ENCODE measurements around the gene SPATS2.
"Not testable (repeated sequence)": the region's sequence is repeated elsewhere in the genome, so short reads cannot be mapped to it uniquely, and the experiment has no call there.

Gene SPATS2

GRCh38 chr12:49368240-49368600 lies 958 bp downstream of the SPATS2 start:
- peak overlapping the region; percentile 71 to 92 for H3K9ac ChIP-seq (ENCODE audit: low read depth in 1 of 2, low read length in 2 of 2)
- peak overlapping the region in 1 of 2 donors; percentile 85 for H3K27ac ChIP-seq (ENCODE audit: low read depth in 2 of 2, low read length in 2 of 2)
- H3K27me3 ChIP-seq (ENCODE audit: control insufficient read depth in 2 of 2, insufficient read depth in 2 of 2, low read length in 2 of 2), result no peaks in the 10 kb centered on the region
- H3K4me3 ChIP-seq (ENCODE audit: low read length in 2 of 2), result peak overlapping the region; percentile 83 to 87
- H3K36me3 ChIP-seq (ENCODE audit: control insufficient read depth in 2 of 2, insufficient read depth in 2 of 2, low read length in 2 of 2), result no peaks in the 10 kb centered on the region
- no peaks in the 10 kb centered on the region for H3K9me3 ChIP-seq (ENCODE audit: control insufficient read depth in 2 of 2, low read length in 2 of 2)
- peaks cover 3 to 8% of the 10 kb centered on the region in 2 donors for H3K4me1 ChIP-seq (ENCODE audit: control insufficient read depth in 2 of 2, insufficient read depth in 2 of 2, low read length in 2 of 2)

GRCh38 chr12:49369411-49370145 lies 2.3 kb downstream of the SPATS2 start:
- Histone ChIP-seq H3K4me3 (ENCODE audit: low read length in 2 of 2) (peak overlapping the region in 1 of 2 donors; percentile 32), H3K36me3 (ENCODE audit: control insufficient read depth in 2 of 2, insufficient read depth in 2 of 2, low read length in 2 of 2) (peaks cover 0 to 2% of the 10 kb centered on the region in 2 donors), H3K27me3 (ENCODE audit: control insufficient read depth in 2 of 2, insufficient read depth in 2 of 2, low read length in 2 of 2) (no peaks in the 10 kb centered on the region), H3K4me1 (ENCODE audit: control insufficient read depth in 2 of 2, insufficient read depth in 2 of 2, low read length in 2 of 2) (peaks cover 3 to 8% of the 10 kb centered on the region in 2 donors), H3K9ac (ENCODE audit: low read depth in 1 of 2, low read length in 2 of 2) (no peak overlapping the region), H3K27ac (ENCODE audit: low read depth in 2 of 2, low read length in 2 of 2) (peak overlapping the region in 1 of 2 donors; percentile 1), H3K9me3 (ENCODE audit: control insufficient read depth in 2 of 2, low read length in 2 of 2) (no peaks in the 10 kb centered on the region)

- no peaks in the 10 kb centered on the region for H3K9me3 ChIP-seq (ENCODE audit: control insufficient read depth in 2 of 2, low read length in 2 of 2)
- H3K27ac ChIP-seq (ENCODE audit: low read depth in 2 of 2, low read length in 2 of 2), result no peak overlapping the region
- H3K27me3 ChIP-seq (ENCODE audit: control insufficient read depth in 2 of 2, insufficient read depth in 2 of 2, low read length in 2 of 2), result no peaks in the 10 kb centered on the region
- peaks cover 3 to 8% of the 10 kb centered on the region in 2 donors for H3K4me1 ChIP-seq (ENCODE audit: control insufficient read depth in 2 of 2, insufficient read depth in 2 of 2, low read length in 2 of 2)
- peaks cover 0 to 2% of the 10 kb centered on the region in 2 donors for H3K36me3 ChIP-seq (ENCODE audit: control insufficient read depth in 2 of 2, insufficient read depth in 2 of 2, low read length in 2 of 2)
- H3K4me3 ChIP-seq (ENCODE audit: low read length in 2 of 2), result no peak overlapping the region
- no peak overlapping the region for H3K9ac ChIP-seq (ENCODE audit: low read depth in 1 of 2, low read length in 2 of 2)
Observed at GRCh38 chr12:49370539-49370938, 3.3 kb downstream of the SPATS2 start.

- Histone ChIP-seq H3K27me3 (ENCODE audit: control insufficient read depth in 2 of 2, insufficient read depth in 2 of 2, low read length in 2 of 2) (no peaks in the 10 kb centered on the region), H3K36me3 (ENCODE audit: control insufficient read depth in 2 of 2, insufficient read depth in 2 of 2, low read length in 2 of 2) (peaks cover 0 to 2% of the 10 kb centered on the region in 2 donors), H3K4me1 (ENCODE audit: control insufficient read depth in 2 of 2, insufficient read depth in 2 of 2, low read length in 2 of 2) (no peaks in the 10 kb centered on the region), H3K9me3 (ENCODE audit: control insufficient read depth in 2 of 2, low read length in 2 of 2) (no peaks in the 10 kb centered on the region), H3K4me3 (ENCODE audit: low read length in 2 of 2) (no peak overlapping the region), H3K27ac (ENCODE audit: low read depth in 2 of 2, low read length in 2 of 2) (no peak overlapping the region), H3K9ac (ENCODE audit: low read depth in 1 of 2, low read length in 2 of 2) (no peak overlapping the region)
Observed at GRCh38 chr12:49375406-49375805, 8.1 kb downstream of the SPATS2 start.

GRCh38 chr12:49377386-49377785 lies 10.1 kb downstream of the SPATS2 start:
- no peaks in the 10 kb centered on the region for H3K9me3 ChIP-seq (ENCODE audit: control insufficient read depth in 2 of 2, low read length in 2 of 2)
- no peak overlapping the region for H3K27ac ChIP-seq (ENCODE audit: low read depth in 2 of 2, low read length in 2 of 2)
- no peaks in the 10 kb centered on the region for H3K27me3 ChIP-seq (ENCODE audit: control insufficient read depth in 2 of 2, insufficient read depth in 2 of 2, low read length in 2 of 2)
- H3K4me3 ChIP-seq (ENCODE audit: low read length in 2 of 2), result no peak overlapping the region
- H3K4me1 ChIP-seq (ENCODE audit: control insufficient read depth in 2 of 2, insufficient read depth in 2 of 2, low read length in 2 of 2), result no peaks in the 10 kb centered on the region
- H3K9ac ChIP-seq (ENCODE audit: low read depth in 1 of 2, low read length in 2 of 2), result no peak overlapping the region
- H3K36me3 ChIP-seq (ENCODE audit: control insufficient read depth in 2 of 2, insufficient read depth in 2 of 2, low read length in 2 of 2), result peaks cover 0 to 2% of the 10 kb centered on the region in 2 donors

GRCh38 chr12:49380184-49380583 lies 12.9 kb downstream of the SPATS2 start:
- not testable (repeated sequence) for H3K4me1 ChIP-seq (ENCODE audit: control insufficient read depth in 2 of 2, insufficient read depth in 2 of 2, low read length in 2 of 2); H3K27me3 ChIP-seq (ENCODE audit: control insufficient read depth in 2 of 2, insufficient read depth in 2 of 2, low read length in 2 of 2); H3K36me3 ChIP-seq (ENCODE audit: control insufficient read depth in 2 of 2, insufficient read depth in 2 of 2, low read length in 2 of 2); H3K9me3 ChIP-seq (ENCODE audit: control insufficient read depth in 2 of 2, low read length in 2 of 2); H3K27ac ChIP-seq (ENCODE audit: low read depth in 2 of 2, low read length in 2 of 2); H3K9ac ChIP-seq (ENCODE audit: low read depth in 1 of 2, low read length in 2 of 2); H3K4me3 ChIP-seq (ENCODE audit: low read length in 2 of 2)

- Histone ChIP-seq H3K36me3 (ENCODE audit: control insufficient read depth in 2 of 2, insufficient read depth in 2 of 2, low read length in 2 of 2) (peaks cover 0 to 3% of the 10 kb centered on the region in 2 donors), H3K27ac (ENCODE audit: low read depth in 2 of 2, low read length in 2 of 2) (no peak overlapping the region), H3K9me3 (ENCODE audit: control insufficient read depth in 2 of 2, low read length in 2 of 2) (no peaks in the 10 kb centered on the region), H3K4me1 (ENCODE audit: control insufficient read depth in 2 of 2, insufficient read depth in 2 of 2, low read length in 2 of 2) (no peaks in the 10 kb centered on the region), H3K4me3 (ENCODE audit: low read length in 2 of 2) (no peak overlapping the region), H3K9ac (ENCODE audit: low read depth in 1 of 2, low read length in 2 of 2) (no peak overlapping the region), H3K27me3 (ENCODE audit: control insufficient read depth in 2 of 2, insufficient read depth in 2 of 2, low read length in 2 of 2) (no peaks in the 10 kb centered on the region)
Observed at GRCh38 chr12:49388682-49389386, 21.6 kb downstream of the SPATS2 start.

GRCh38 chr12:49389387-49389703 lies 22.1 kb downstream of the SPATS2 start:
- no peak overlapping the region for H3K4me3 ChIP-seq (ENCODE audit: low read length in 2 of 2)
- no peaks in the 10 kb centered on the region for H3K27me3 ChIP-seq (ENCODE audit: control insufficient read depth in 2 of 2, insufficient read depth in 2 of 2, low read length in 2 of 2)
- H3K27ac ChIP-seq (ENCODE audit: low read depth in 2 of 2, low read length in 2 of 2), result no peak overlapping the region
- no peaks in the 10 kb centered on the region for H3K4me1 ChIP-seq (ENCODE audit: control insufficient read depth in 2 of 2, insufficient read depth in 2 of 2, low read length in 2 of 2)
- peaks cover 0 to 3% of the 10 kb centered on the region in 2 donors for H3K36me3 ChIP-seq (ENCODE audit: control insufficient read depth in 2 of 2, insufficient read depth in 2 of 2, low read length in 2 of 2)
- no peaks in the 10 kb centered on the region for H3K9me3 ChIP-seq (ENCODE audit: control insufficient read depth in 2 of 2, low read length in 2 of 2)
- no peak overlapping the region for H3K9ac ChIP-seq (ENCODE audit: low read depth in 1 of 2, low read length in 2 of 2)

- no peak overlapping the region for H3K27ac ChIP-seq (ENCODE audit: low read depth in 2 of 2, low read length in 2 of 2)
- H3K36me3 ChIP-seq (ENCODE audit: control insufficient read depth in 2 of 2, insufficient read depth in 2 of 2, low read length in 2 of 2), result no peaks in the 10 kb centered on the region
- H3K9me3 ChIP-seq (ENCODE audit: control insufficient read depth in 2 of 2, low read length in 2 of 2), result no peaks in the 10 kb centered on the region
- H3K27me3 ChIP-seq (ENCODE audit: control insufficient read depth in 2 of 2, insufficient read depth in 2 of 2, low read length in 2 of 2), result no peaks in the 10 kb centered on the region
- no peak overlapping the region for H3K9ac ChIP-seq (ENCODE audit: low read depth in 1 of 2, low read length in 2 of 2)
- no peaks in the 10 kb centered on the region for H3K4me1 ChIP-seq (ENCODE audit: control insufficient read depth in 2 of 2, insufficient read depth in 2 of 2, low read length in 2 of 2)
- H3K4me3 ChIP-seq (ENCODE audit: low read length in 2 of 2), result no peak overlapping the region
Observed at GRCh38 chr12:49397000-49397399, 29.7 kb downstream of the SPATS2 start.

GRCh38 chr12:49400304-49400703 lies 33.0 kb downstream of the SPATS2 start:
- Histone ChIP-seq H3K4me1 (ENCODE audit: control insufficient read depth in 2 of 2, insufficient read depth in 2 of 2, low read length in 2 of 2) (no peaks in the 10 kb centered on the region), H3K4me3 (ENCODE audit: low read length in 2 of 2) (no peak overlapping the region), H3K9me3 (ENCODE audit: control insufficient read depth in 2 of 2, low read length in 2 of 2) (no peaks in the 10 kb centered on the region), H3K27ac (ENCODE audit: low read depth in 2 of 2, low read length in 2 of 2) (no peak overlapping the region), H3K36me3 (ENCODE audit: control insufficient read depth in 2 of 2, insufficient read depth in 2 of 2, low read length in 2 of 2) (no peaks in the 10 kb centered on the region), H3K9ac (ENCODE audit: low read depth in 1 of 2, low read length in 2 of 2) (no peak overlapping the region), H3K27me3 (ENCODE audit: control insufficient read depth in 2 of 2, insufficient read depth in 2 of 2, low read length in 2 of 2) (no peaks in the 10 kb centered on the region)

Data from mucosa of rectum (tissue), 2 donors.